H9 (cell line): ENCODE results near the gene GNAI1. TPM values are rescaled to one million over a fixed set of nuclear protein-coding genes. Genes with fewer than 3 reads are reported as not detected.

Experiments used
- DNase-seq: peaks from one replicate; pipeline ENCODE4 v3.0.0-alpha.2; 2017
- H2AFZ ChIP-seq: one replicate; pipeline ENCODE4 v1.6.1; 2013; ENCODE audit warnings: mild to moderate bottlenecking, low read length, control low read depth, moderate library complexity
- H2AK5ac ChIP-seq: 2 replicates; pipeline ENCODE4 v1.6.1; 2013; ENCODE audit warnings: low read length, control low read depth, mixed read lengths; ENCODE audit not compliant: insufficient read length
- H2BK120ac ChIP-seq: one replicate; pipeline ENCODE4 v1.6.1; 2013; ENCODE audit warnings: low read depth, mild to moderate bottlenecking, low read length, control low read depth, inconsistent platforms; ENCODE audit not compliant: poor library complexity, severe bottlenecking
- H2BK12ac ChIP-seq: 2 replicates; pipeline ENCODE4 v1.6.1; 2013; ENCODE audit warnings: low read length, control low read depth, mixed read lengths, low read depth; ENCODE audit not compliant: insufficient read length
- H2BK15ac ChIP-seq: 2 replicates; pipeline ENCODE4 v1.6.1; 2013; ENCODE audit warnings: low read depth, low read length, control low read depth
- H2BK20ac ChIP-seq: one replicate; pipeline ENCODE4 v1.6.1; 2013; ENCODE audit warnings: low read depth, mild to moderate bottlenecking, low read length, control low read depth, inconsistent platforms; ENCODE audit not compliant: poor library complexity, severe bottlenecking
- H2BK5ac ChIP-seq: 2 replicates; pipeline ENCODE4 v1.6.1; 2013; ENCODE audit warnings: low read length, control low read depth, mixed read lengths; ENCODE audit not compliant: insufficient read length
- H3K14ac ChIP-seq: 2 replicates; pipeline ENCODE4 v1.6.1; 2013; ENCODE audit warnings: low read length, control low read depth; ENCODE audit not compliant: insufficient read depth
- H3K18ac ChIP-seq: 2 replicates; pipeline ENCODE4 v1.6.1; 2013; ENCODE audit warnings: low read depth, mild to moderate bottlenecking, mixed read lengths, low read length, control low read depth; ENCODE audit not compliant: insufficient read length
- H3K23ac ChIP-seq: 2 replicates; pipeline ENCODE4 v1.6.1; 2013; ENCODE audit warnings: low read length, control low read depth, mixed read lengths, low read depth; ENCODE audit not compliant: insufficient read length
- H3K23me2 ChIP-seq: 2 replicates; pipeline ENCODE4 v1.6.1; 2013; ENCODE audit warnings: low read depth, mild to moderate bottlenecking, mixed read lengths, low read length, control low read depth; ENCODE audit not compliant: insufficient read length, poor library complexity, severe bottlenecking
- H3K27ac ChIP-seq: 2 replicates; pipeline ENCODE4 v1.5.1; 2013; ENCODE audit warnings: low read length, control low read depth, mixed read lengths, low read depth; ENCODE audit not compliant: insufficient read length
- H3K27me3 ChIP-seq: 2 replicates; pipeline ENCODE4 v1.6.1; 2013; ENCODE audit warnings: low read length, control low read depth, inconsistent platforms; ENCODE audit not compliant: insufficient read depth
- H3K4ac ChIP-seq: 2 replicates; pipeline ENCODE4 v1.6.1; 2013; ENCODE audit warnings: low read depth, mild to moderate bottlenecking, control low read depth, inconsistent platforms, low read length, moderate library complexity
- H3K4me1 ChIP-seq: 2 replicates; pipeline ENCODE4 v1.6.1; 2013; ENCODE audit warnings: low read length, control low read depth, inconsistent platforms; ENCODE audit not compliant: insufficient read depth
- H3K4me2 ChIP-seq: 2 replicates; pipeline ENCODE4 v1.6.1; 2013; ENCODE audit warnings: low read length, control low read depth, mixed read lengths; ENCODE audit not compliant: insufficient read length, insufficient read depth
- H3K56ac ChIP-seq: 2 replicates; pipeline ENCODE4 v1.6.1; 2013; ENCODE audit warnings: low read depth, mild to moderate bottlenecking, mixed read lengths, low read length, control low read depth; ENCODE audit not compliant: insufficient read length
- H3K79me1 ChIP-seq: 2 replicates; pipeline ENCODE4 v1.6.1; 2013; ENCODE audit warnings: low read depth, mild to moderate bottlenecking, moderate library complexity, low read length, control low read depth, inconsistent platforms; ENCODE audit not compliant: insufficient read depth, poor library complexity, severe bottlenecking
- H3K79me2 ChIP-seq: 2 replicates; pipeline ENCODE4 v1.6.1; 2013; ENCODE audit warnings: low read length, control low read depth, inconsistent platforms; ENCODE audit not compliant: insufficient read depth
- H3K9ac ChIP-seq: 2 replicates; pipeline ENCODE4 v1.6.1; 2013; ENCODE audit warnings: low read length, control low read depth, mixed read lengths; ENCODE audit not compliant: insufficient read length; ENCODE audit errors: extremely low read depth
- H3K9me3 ChIP-seq: one replicate; pipeline ENCODE4 v1.6.1; 2013; ENCODE audit warnings: low read depth, low read length, inconsistent platforms; ENCODE audit not compliant: control insufficient read depth
- H3T11ph ChIP-seq: one replicate; pipeline ENCODE4 v1.6.1; 2013; ENCODE audit warnings: mild to moderate bottlenecking, low read length, control low read depth, inconsistent platforms
- H4K20me1 ChIP-seq: one replicate; pipeline ENCODE4 v1.6.1; 2013; ENCODE audit not compliant: control insufficient read depth, insufficient read length, insufficient read depth
- H4K5ac ChIP-seq: 2 replicates; pipeline ENCODE4 v1.6.1; 2013; ENCODE audit warnings: low read depth, mild to moderate bottlenecking, mixed read lengths, low read length, control low read depth; ENCODE audit not compliant: insufficient read length
- H4K8ac ChIP-seq: replicated peaks from 2 replicates; pipeline ENCODE4 v1.6.1; 2013; ENCODE audit warnings: low read length, control low read depth, mixed read lengths, low read depth; ENCODE audit not compliant: insufficient read length
- H4K91ac ChIP-seq: 2 replicates; pipeline ENCODE4 v1.6.1; 2013; ENCODE audit warnings: low read depth, mild to moderate bottlenecking, moderate library complexity, mixed read lengths, low read length, control low read depth; ENCODE audit not compliant: insufficient read length
- H3K27ac Mint-ChIP-seq, 3 experiments: 2 replicates in 2 of 3; 3 replicates in 1 of 3; pipeline ENCODE4 v1.8.0; 2020 to 2021; ENCODE audit warnings: mixed read lengths in 3 of 3, mild to moderate bottlenecking in 1 of 3, moderate library complexity in 1 of 3
- H3K27me3 Mint-ChIP-seq: 2 replicates; pipeline ENCODE4 v1.8.0; 2021; ENCODE audit warnings: low read depth, mild to moderate bottlenecking, moderate library complexity, mixed read lengths
- H3K36me3 Mint-ChIP-seq, 3 experiments: 2 replicates in 2 of 3; 3 replicates in 1 of 3; pipeline ENCODE4 v1.8.0; 2020 to 2021; ENCODE audit warnings: low read depth in 3 of 3, mixed read lengths in 3 of 3; ENCODE audit not compliant: insufficient read depth in 1 of 3
- H3K4me1 Mint-ChIP-seq, 2 experiments: 2 replicates each; pipeline ENCODE4 v1.8.0; 2020; ENCODE audit warnings: mixed read lengths in 2 of 2
- H3K4me3 Mint-ChIP-seq, 2 experiments: 2 replicates in 1 of 2; 3 replicates in 1 of 2; pipeline ENCODE4 v1.8.0; 2020 to 2021; ENCODE audit warnings: mild to moderate bottlenecking in 2 of 2, mixed read lengths in 2 of 2, moderate library complexity in 1 of 2
- H3K9me3 Mint-ChIP-seq, 2 experiments: 2 replicates in 1 of 2; 3 replicates in 1 of 2; pipeline ENCODE4 v1.8.0; 2020; ENCODE audit warnings: mild to moderate bottlenecking in 2 of 2, mixed read lengths in 2 of 2, moderate library complexity in 1 of 2
- WGBS: extraction: QIAGEN DNeasy Blood & Tissue Kit; methylation state at CpG from one replicate; pipeline ENCODE4 v1.1.7; 2013; ENCODE audit warnings: missing lambda C conversion rate, low lambda C conversion rate, mixed read lengths; ENCODE audit not compliant: insufficient read length; ENCODE audit errors: extremely low coverage; 5-methylcytosine and 5-hydroxymethylcytosine counted together
- total RNA-seq: library from RNA; stranded (reverse); gene quantifications from 2 replicates; pipeline ENCODE4 v1.2.1, GENCODE V29; 2021
- TF ChIP-seq, protein P1 (sequence below): fragments of 200-600 bp; sonication (generic); conservative IDR thresholded peaks from 3 replicates; pipeline ENCODE4 v1.8.0; 2021; ENCODE audit warnings: antibody characterized with exemption, mild to moderate bottlenecking

The GNAI1 gene
- total RNA-seq, 1 experiment from 2014 or later, result 14.1 TPM

DNA sequence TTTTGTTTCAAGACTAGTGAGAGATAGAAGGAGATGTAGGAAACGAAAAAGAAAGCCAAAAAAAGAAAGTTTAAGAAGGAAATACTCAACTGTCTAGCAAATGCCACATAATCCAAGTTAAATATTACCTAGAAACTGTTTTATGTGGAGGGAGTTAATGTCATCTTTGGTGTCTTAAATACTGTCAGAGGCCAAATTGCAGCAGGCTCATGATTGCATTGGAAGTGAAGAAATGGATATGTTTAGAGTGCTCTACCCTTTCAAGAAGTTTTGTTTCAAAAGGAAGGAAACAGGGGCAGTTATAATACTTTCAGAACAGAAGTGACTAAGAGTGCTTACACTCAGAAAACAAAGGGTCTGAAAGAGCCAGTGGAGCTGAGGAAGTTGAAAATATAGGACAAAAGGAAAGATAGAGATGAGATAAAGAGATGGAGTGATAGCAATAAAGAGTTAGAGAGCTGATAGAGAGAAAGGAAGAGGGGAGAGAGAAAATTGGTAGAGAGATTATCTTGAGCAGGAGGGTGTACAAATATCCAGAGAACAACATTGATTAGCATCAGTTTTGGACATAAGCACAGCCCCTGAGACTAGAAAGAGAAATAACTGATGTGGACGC, 28.0 kb upstream of the GNAI1 start:
- no peak overlapping the region for H3K4me3 Mint-ChIP-seq
- H3T11ph ChIP-seq, result no peak overlapping the region
- H4K8ac ChIP-seq, result no peak overlapping the region
- H3K27me3 Mint-ChIP-seq, result no peaks in the 10 kb centered on the region
- H3K23ac ChIP-seq, result no peak overlapping the region
- no peak overlapping the region for H2BK5ac ChIP-seq
- no peak overlapping the region for H3K4ac ChIP-seq
- H4K5ac ChIP-seq, result no peak overlapping the region
- no peak overlapping the region for H3K4me2 ChIP-seq
- WGBS, result no CpG with 5 or more reads among the region's 2 CpGs
- H2BK120ac ChIP-seq, result no peak overlapping the region
- H3K27me3 ChIP-seq, result no peaks in the 10 kb centered on the region
- no peak overlapping the region for H2AFZ ChIP-seq
- H3K23me2 ChIP-seq, result no peaks in the 10 kb centered on the region
- no peaks in the 10 kb centered on the region for H3K79me2 ChIP-seq
- H4K91ac ChIP-seq, result no peak overlapping the region
- no peaks in the 10 kb centered on the region for H4K20me1 ChIP-seq
- no peak overlapping the region for H3K56ac ChIP-seq
- H3K27ac ChIP-seq, result no peak overlapping the region
- no peaks in the 10 kb centered on the region for H3K4me1 ChIP-seq
- no peak overlapping the region; a peak in 1 of 7 replicates for H3K27ac Mint-ChIP-seq
- no peaks in the 10 kb centered on the region for H3K9me3 ChIP-seq
- no peak for DNase-seq
- H2AK5ac ChIP-seq, result no peak overlapping the region
- no peak overlapping the region for H3K14ac ChIP-seq
- no peaks in the 10 kb centered on the region for H3K36me3 Mint-ChIP-seq
- H3K9ac ChIP-seq, result no peak overlapping the region
- H3K79me1 ChIP-seq, result no peaks in the 10 kb centered on the region
- no peak overlapping the region for H2BK20ac ChIP-seq
- no peak overlapping the region for H2BK12ac ChIP-seq
- no peak overlapping the region for H3K18ac ChIP-seq
- H3K4me1 Mint-ChIP-seq, result peaks cover 9 to 10% of the 10 kb centered on the region in 2 experiments; a peak in 3 of 4 replicates
- peaks cover 0 to 3% of the 10 kb centered on the region in 2 experiments; a peak in 1 of 5 replicates for H3K9me3 Mint-ChIP-seq
- TF ChIP-seq, protein P1, sequence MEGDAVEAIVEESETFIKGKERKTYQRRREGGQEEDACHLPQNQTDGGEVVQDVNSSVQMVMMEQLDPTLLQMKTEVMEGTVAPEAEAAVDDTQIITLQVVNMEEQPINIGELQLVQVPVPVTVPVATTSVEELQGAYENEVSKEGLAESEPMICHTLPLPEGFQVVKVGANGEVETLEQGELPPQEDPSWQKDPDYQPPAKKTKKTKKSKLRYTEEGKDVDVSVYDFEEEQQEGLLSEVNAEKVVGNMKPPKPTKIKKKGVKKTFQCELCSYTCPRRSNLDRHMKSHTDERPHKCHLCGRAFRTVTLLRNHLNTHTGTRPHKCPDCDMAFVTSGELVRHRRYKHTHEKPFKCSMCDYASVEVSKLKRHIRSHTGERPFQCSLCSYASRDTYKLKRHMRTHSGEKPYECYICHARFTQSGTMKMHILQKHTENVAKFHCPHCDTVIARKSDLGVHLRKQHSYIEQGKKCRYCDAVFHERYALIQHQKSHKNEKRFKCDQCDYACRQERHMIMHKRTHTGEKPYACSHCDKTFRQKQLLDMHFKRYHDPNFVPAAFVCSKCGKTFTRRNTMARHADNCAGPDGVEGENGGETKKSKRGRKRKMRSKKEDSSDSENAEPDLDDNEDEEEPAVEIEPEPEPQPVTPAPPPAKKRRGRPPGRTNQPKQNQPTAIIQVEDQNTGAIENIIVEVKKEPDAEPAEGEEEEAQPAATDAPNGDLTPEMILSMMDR, result no peak
- H2BK15ac ChIP-seq, result no peak overlapping the region
